Mucosa of descending colon (tissue), 3 donors: ENCODE results near the gene FOXP1. TPM values are rescaled to one million over a fixed set of nuclear protein-coding genes. Genes with fewer than 3 reads are reported as not detected.

Source experiments
- ATAC-seq: fragments of 200-7000 bp; cut with Tn5 transposase; one replicate; pipeline ENCODE4 v1.9.1; 2020; ENCODE audit warnings: mild to moderate bottlenecking, moderate library complexity
- DNase-seq, 3 donors: peaks; one replicate each; pipeline ENCODE4 v3.0.0-alpha.2; 2020
- H3K36me3 ChIP-seq: fragments of 200-600 bp; one replicate; pipeline ENCODE4 v1.8.0; 2021; ENCODE audit warnings: low read depth, mild to moderate bottlenecking
- H3K4me1 ChIP-seq: fragments of 200-600 bp; one replicate; pipeline ENCODE4 v1.8.0; 2021; ENCODE audit warnings: low read depth, mild to moderate bottlenecking
- H3K4me3 ChIP-seq: fragments of 200-600 bp; one replicate; pipeline ENCODE4 v1.8.0; 2021; ENCODE audit warnings: mild to moderate bottlenecking
- H3K9me3 ChIP-seq: fragments of 200-600 bp; one replicate; pipeline ENCODE4 v1.8.0; 2021; ENCODE audit warnings: mild to moderate bottlenecking
- CTCF ChIP-seq: fragments of 200-600 bp; IDR thresholded peaks from one replicate; pipeline ENCODE4 v1.8.0; 2022; ENCODE audit warnings: antibody characterized with exemption, mild to moderate bottlenecking
- intact Hi-C, 2 donors: fragments of 100-400 bp; cut with DNase I in 1 of 2; cut with micrococcal nuclease in 1 of 2; formaldehyde crosslinking; loops; one replicate each; pipeline versions ENCODE4 v1.11.0 to v1.11.1; 2022; cut with DNase I, micrococcal nuclease
- total RNA-seq, 3 donors: library from RNA; stranded (reverse); fragmentation: NEBNext Ultra II Directional in 2 of 3; extraction: Animal tissue kit (Norgen Biotek cat#: 25700) in 2 of 3; gene quantifications; one replicate each; pipeline versions ENCODE4 v1.2.1 to v1.2.4, GENCODE V29; 2021 to 2023
- donor health status: DM: no; HTN: no; CAD: no; lungs with moderate emphysema.
- donor health status: DM: no; HTN: no; CAD: no.
- donor health status: DM: no; HTN: yes; CAD: no.

FOXP1 gene
- total RNA-seq, 3 donors from 2014 or later, result 133 to 217 (median 214) TPM

- Histone ChIP-seq H3K9me3 (no peaks in the 10 kb centered on the region), H3K4me3 (no peak overlapping the region), H3K4me1 (no peaks in the 10 kb centered on the region), H3K36me3 (no peaks in the 10 kb centered on the region)
- intact Hi-C loops, result no loop called here
- no peak for TF ChIP-seq CTCF
- ATAC-seq (no peak), DNase-seq (no peak)
Observed at GRCh38 chr3:71215351-71215750, 368.2 kb downstream of the FOXP1 start.

GRCh38 chr3:71214797-71215196 is 368.7 kb downstream of the FOXP1 start:
- Histone ChIP-seq H3K4me1 (peaks cover 5% of the 10 kb centered on the region), H3K36me3 (no peaks in the 10 kb centered on the region), H3K9me3 (no peaks in the 10 kb centered on the region), H3K4me3 (no peak overlapping the region)
- no peak for ATAC-seq
- intact Hi-C loops, result no loop called here
- TF ChIP-seq CTCF, result no peak
- DNase-seq, result no peak

- Histone ChIP-seq H3K4me1 (peaks cover 13% of the 10 kb centered on the region), H3K36me3 (no peaks in the 10 kb centered on the region), H3K9me3 (no peaks in the 10 kb centered on the region), H3K4me3 (no peak overlapping the region)
- ATAC-seq, result no peak
- no peak for TF ChIP-seq CTCF
- DNase-seq, result no peak
- intact Hi-C loops, result no loop called here
Observed at GRCh38 chr3:71214016-71214415, 369.5 kb downstream of the FOXP1 start.

- intact Hi-C loops, result no loop called here
Observed at GRCh38 chr3:71211083-71211482, 372.4 kb downstream of the FOXP1 start.

GRCh38 chr3:71210257-71211007 is 373.1 kb downstream of the FOXP1 start:
- DNase-seq, result peak in 1 of 3 donors; percentile 18
- H3K36me3 ChIP-seq, result no peaks in the 10 kb centered on the region
- peaks cover 14% of the 10 kb centered on the region for H3K4me1 ChIP-seq
- H3K4me3 ChIP-seq, result no peak overlapping the region
- H3K9me3 ChIP-seq, result no peaks in the 10 kb centered on the region
- intact Hi-C loops, result no loop called here
- ATAC-seq, result peak; percentile 7
- TF ChIP-seq CTCF, result no peak

More at GRCh38 chr3:71211083-71211482, 372.4 kb downstream of the FOXP1 start:
- TF ChIP-seq CTCF, result no peak
- Histone ChIP-seq H3K36me3 (no peaks in the 10 kb centered on the region), H3K4me1 (peaks cover 14% of the 10 kb centered on the region), H3K4me3 (no peak overlapping the region), H3K9me3 (no peaks in the 10 kb centered on the region)
- DNase-seq, result no peak
- ATAC-seq, result no peak
